OCI-LY7 (cell line): ENCODE results near the gene LRRC7. TPM values are rescaled to one million over a fixed set of nuclear protein-coding genes. Genes with fewer than 3 reads are reported as not detected.

Source experiments
- BruUV-seq: library from RNA; stranded (reverse); fragments of 400-500 nt; replicated peaks from 2 replicates; lab custom pipeline; 2021; lab: Mats Ljungman, UMichigan
- CTCF ChIA-PET: fragments of 300-600 bp; sonication (Branson Sonifier 250); formaldehyde crosslinking; loops from one replicate; lab custom pipeline; 2022; ENCODE audit warnings: antibody characterized with exemption; ENCODE audit not compliant: unreplicated experiment; lab: Charles Lee
- POLR2A ChIA-PET: fragments of 300-600 bp; sonication (Branson Sonifier 250); formaldehyde crosslinking; loops from one replicate; lab custom pipeline; 2022; ENCODE audit warnings: antibody characterized with exemption; lab: Charles Lee
- DNase-seq: peaks from one replicate; pipeline ENCODE4 v3.0.0-alpha.2; 2015; ENCODE audit warnings: low spot score
- H2AFZ ChIP-seq: fragments of 200-600 bp; sonication (generic), shearing (Covaris generic); 2 replicates; pipeline ENCODE4 v1.6.1; 2014; ENCODE audit warnings: mild to moderate bottlenecking, antibody characterized with exemption, low read length, moderate library complexity
- H3K27ac ChIP-seq: fragments of 200-600 bp; sonication (generic); 2 replicates; pipeline ENCODE4 v1.5.1; 2014; ENCODE audit warnings: mixed run types, low read depth, mild to moderate bottlenecking, moderate library complexity, low read length, inconsistent platforms; ENCODE audit not compliant: poor library complexity, severe bottlenecking
- H3K36me3 ChIP-seq: fragments of 200-600 bp; sonication (generic); 2 replicates; pipeline ENCODE4 v1.6.1; 2014; ENCODE audit warnings: mild to moderate bottlenecking, antibody characterized with exemption, low read length, moderate library complexity, mixed read lengths; ENCODE audit not compliant: insufficient read depth
- H3K4me1 ChIP-seq: fragments of 200-600 bp; sonication (generic); 2 replicates; pipeline ENCODE4 v1.5.1; 2014; ENCODE audit warnings: mild to moderate bottlenecking, low read length; ENCODE audit not compliant: insufficient read depth, poor library complexity, severe bottlenecking
- H3K4me2 ChIP-seq: fragments of 200-600 bp; sonication (generic); 2 replicates; pipeline ENCODE4 v1.6.1; 2014; ENCODE audit warnings: mild to moderate bottlenecking, low read length
- H3K4me3 ChIP-seq: fragments of 200-600 bp; sonication (generic); 2 replicates; pipeline ENCODE4 v1.5.1; 2014; ENCODE audit warnings: mild to moderate bottlenecking, low read depth, low read length; ENCODE audit not compliant: poor library complexity, severe bottlenecking
- H3K79me2 ChIP-seq: fragments of 200-600 bp; sonication (generic); 2 replicates; pipeline ENCODE4 v1.6.1; 2016; ENCODE audit warnings: low read depth, mild to moderate bottlenecking, low read length, moderate library complexity, mixed read lengths; ENCODE audit not compliant: insufficient read depth
- H3K9me2 ChIP-seq: fragments of 200-600 bp; sonication (generic); 2 replicates; pipeline ENCODE4 v1.6.1; 2016; ENCODE audit warnings: mild to moderate bottlenecking, low read length, mixed read lengths; ENCODE audit not compliant: insufficient read depth
- H3K9me3 ChIP-seq: fragments of 200-600 bp; sonication (generic); 2 replicates; pipeline ENCODE4 v1.6.1; 2014; ENCODE audit warnings: mild to moderate bottlenecking, mixed run types, low read length, mixed read lengths
- H4K20me1 ChIP-seq: fragments of 200-600 bp; sonication (generic); 2 replicates; pipeline ENCODE4 v1.6.1; 2014; ENCODE audit warnings: mild to moderate bottlenecking, antibody characterized with exemption, low read length, moderate library complexity, mixed read lengths; ENCODE audit not compliant: insufficient read depth
- EZH2phosphoT487 ChIP-seq: fragments of 200-600 bp; sonication (generic); IDR thresholded peaks from 2 replicates; pipeline ENCODE4 v1.6.1; 2018; ENCODE audit warnings: low read depth, borderline replicate concordance, mild to moderate bottlenecking, mixed run types, antibody characterized with exemption, low read length, moderate library complexity, mixed read lengths
- intact Hi-C: fragments of 100-400 bp; cut with micrococcal nuclease; formaldehyde crosslinking; loops from one replicate; pipeline ENCODE4 v1.10.0; 2022; ENCODE audit not compliant: unreplicated experiment
- total RNA-seq, 2 experiments: library from RNA; depleted of rRNA in 1 of 2; stranded (reverse); fragments of >200 nt in 1 of 2; shearing (Covaris generic) in 1 of 2; gene quantifications; 2 replicates each; pipeline ENCODE4 v1.2.3, GENCODE V29; 2014 to 2022
- TF ChIP-seq, protein P1 (sequence below): fragments of 200-600 bp; sonication (generic); conservative IDR thresholded peaks from 2 replicates; pipeline ENCODE4 v1.5.1; 2014; ENCODE audit warnings: mild to moderate bottlenecking, antibody characterized with exemption, low read length, moderate library complexity, mixed read lengths

The LRRC7 gene
- total RNA-seq, 2 experiments from 2014 or later: not detected

DNA sequence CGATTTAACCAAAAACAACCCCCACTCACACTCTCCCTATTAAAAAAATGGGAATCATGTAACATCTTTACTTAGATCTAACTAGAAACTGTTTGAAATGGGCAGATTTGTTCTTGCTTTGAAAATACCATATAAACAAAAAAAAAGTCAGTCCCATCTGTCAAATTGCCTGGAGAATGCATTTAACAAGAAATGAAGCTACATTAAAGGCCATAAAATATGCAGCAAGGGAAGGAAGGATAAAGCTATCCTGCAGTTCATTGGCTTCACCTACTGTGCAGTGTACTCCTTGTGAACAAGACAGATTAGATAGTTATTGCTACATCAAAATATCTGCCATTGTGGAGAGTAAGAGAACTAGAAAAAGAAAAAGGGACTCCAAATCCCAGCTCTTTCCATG is 160.5 kb downstream of the LRRC7 start:
- Histone ChIP-seq H4K20me1 (no peaks in the 10 kb centered on the region), H3K9me3 (no peaks in the 10 kb centered on the region), H3K79me2 (no peaks in the 10 kb centered on the region), H3K27ac (no peak overlapping the region), H3K36me3 (no peaks in the 10 kb centered on the region), H2AFZ (no peak overlapping the region), H3K9me2 (no peaks in the 10 kb centered on the region), H3K4me3 (no peak overlapping the region), H3K4me1 (no peaks in the 10 kb centered on the region), H3K4me2 (no peak overlapping the region)
- no TSS peak for BruUV-seq
- ChIA-PET CTCF (no interaction called here), POLR2A (interaction anchor here (1.3 kb wide), 1 partner anchor 126 kb away, joined by 3 read pairs; no protein-coding TSS in a partner anchor)
- intact Hi-C loops: no loop called here
- DNase-seq: no peak
- no peak for TF ChIP-seq EZH2phosphoT487
- TF ChIP-seq, protein P1, sequence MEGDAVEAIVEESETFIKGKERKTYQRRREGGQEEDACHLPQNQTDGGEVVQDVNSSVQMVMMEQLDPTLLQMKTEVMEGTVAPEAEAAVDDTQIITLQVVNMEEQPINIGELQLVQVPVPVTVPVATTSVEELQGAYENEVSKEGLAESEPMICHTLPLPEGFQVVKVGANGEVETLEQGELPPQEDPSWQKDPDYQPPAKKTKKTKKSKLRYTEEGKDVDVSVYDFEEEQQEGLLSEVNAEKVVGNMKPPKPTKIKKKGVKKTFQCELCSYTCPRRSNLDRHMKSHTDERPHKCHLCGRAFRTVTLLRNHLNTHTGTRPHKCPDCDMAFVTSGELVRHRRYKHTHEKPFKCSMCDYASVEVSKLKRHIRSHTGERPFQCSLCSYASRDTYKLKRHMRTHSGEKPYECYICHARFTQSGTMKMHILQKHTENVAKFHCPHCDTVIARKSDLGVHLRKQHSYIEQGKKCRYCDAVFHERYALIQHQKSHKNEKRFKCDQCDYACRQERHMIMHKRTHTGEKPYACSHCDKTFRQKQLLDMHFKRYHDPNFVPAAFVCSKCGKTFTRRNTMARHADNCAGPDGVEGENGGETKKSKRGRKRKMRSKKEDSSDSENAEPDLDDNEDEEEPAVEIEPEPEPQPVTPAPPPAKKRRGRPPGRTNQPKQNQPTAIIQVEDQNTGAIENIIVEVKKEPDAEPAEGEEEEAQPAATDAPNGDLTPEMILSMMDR: no peak

DNA sequence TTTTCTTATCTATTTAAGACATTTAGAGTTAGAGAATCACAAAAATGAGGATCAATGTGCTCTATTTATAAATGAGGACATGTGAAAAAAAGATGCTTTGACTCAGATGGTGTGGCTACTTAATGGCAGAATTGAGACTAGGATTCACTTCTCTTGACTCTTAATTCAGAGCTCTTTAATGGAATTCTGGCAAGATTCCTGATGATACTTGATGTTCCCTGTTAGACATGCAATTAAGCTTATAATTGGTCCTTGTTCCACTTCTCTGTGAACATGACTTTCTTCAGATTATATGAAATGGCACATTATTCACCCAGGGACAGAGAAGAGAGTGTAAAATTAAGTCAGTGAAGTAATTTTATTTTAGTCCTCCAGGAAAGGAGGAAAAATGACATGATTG is 165.3 kb downstream of the LRRC7 start:
- BruUV-seq: no TSS peak
- Histone ChIP-seq H4K20me1 (no peaks in the 10 kb centered on the region), H3K27ac (no peak overlapping the region), H3K4me1 (no peaks in the 10 kb centered on the region), H2AFZ (no peak overlapping the region), H3K79me2 (no peaks in the 10 kb centered on the region), H3K4me2 (no peak overlapping the region), H3K9me2 (no peaks in the 10 kb centered on the region), H3K36me3 (no peaks in the 10 kb centered on the region), H3K9me3 (no peaks in the 10 kb centered on the region), H3K4me3 (no peak overlapping the region)
- POLR2A ChIA-PET: no interaction called here
- CTCF ChIA-PET: no interaction called here
- intact Hi-C loops: loop anchor here (10.0 kb wide), 1 partner anchor 1268 kb away; no protein-coding TSS in a partner anchor
- TF ChIP-seq EZH2phosphoT487: no peak
- TF ChIP-seq, protein P1: no peak
- no peak for DNase-seq

DNA sequence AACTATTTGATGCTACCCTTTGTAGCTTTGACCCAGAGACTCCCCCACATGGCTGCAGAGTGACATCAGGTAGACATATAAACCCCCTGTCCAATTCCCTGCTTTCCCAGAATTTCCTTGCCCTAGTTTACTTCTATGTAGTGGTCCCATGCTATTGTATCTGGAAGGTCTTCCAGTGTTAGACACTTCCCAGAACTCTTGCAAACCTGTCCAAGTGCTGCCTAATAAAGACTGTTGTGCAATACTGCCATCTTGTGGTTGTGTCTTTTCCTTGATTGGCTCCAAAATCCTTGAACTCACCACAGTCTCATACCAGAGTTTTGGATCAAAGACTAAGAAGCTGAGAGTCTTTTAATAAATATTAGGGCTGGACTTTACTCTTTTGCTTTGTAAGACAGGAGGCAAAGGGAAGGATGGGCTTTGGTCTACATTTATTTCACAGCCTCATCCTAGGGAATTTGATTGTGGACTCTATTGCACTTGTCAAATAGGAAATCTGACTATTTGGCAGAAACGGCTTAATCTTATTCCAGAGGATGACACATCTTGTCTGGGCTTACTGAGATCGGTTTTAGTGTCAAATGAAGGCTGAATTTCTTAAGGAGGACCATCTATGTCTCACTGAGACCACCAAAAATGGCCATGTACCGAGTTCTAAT is 169.9 kb downstream of the LRRC7 start:
- no TSS peak for BruUV-seq
- Histone ChIP-seq H3K9me3 (no peaks in the 10 kb centered on the region), H3K36me3 (no peaks in the 10 kb centered on the region), H2AFZ (no peak overlapping the region), H3K4me2 (no peak overlapping the region), H3K9me2 (no peaks in the 10 kb centered on the region), H4K20me1 (no peaks in the 10 kb centered on the region), H3K79me2 (no peaks in the 10 kb centered on the region), H3K27ac (no peak overlapping the region), H3K4me3 (no peak overlapping the region), H3K4me1 (no peaks in the 10 kb centered on the region)
- DNase-seq: peak; percentile 61
- intact Hi-C loops: loop anchor here (1.0 to 10.0 kb wide), 3 partner anchors 1137 to 1621 kb away; no protein-coding TSS in a partner anchor
- ChIA-PET POLR2A (no interaction called here), CTCF (no interaction called here)
- TF ChIP-seq, protein P1: peak; percentile 89
- no peak for TF ChIP-seq EZH2phosphoT487
